Transverse colon (tissue), 4 donors: ENCODE measurements around the gene ANO3. TPM values are rescaled to one million over a fixed set of nuclear protein-coding genes. Genes with fewer than 3 reads are reported as not detected.

Source experiments
- DNase-seq: peaks from one replicate; pipeline ENCODE4 v3.0.0-alpha.2; 2019
- H3K27ac ChIP-seq, 4 donors: fragments of 200-600 bp; sonication (generic); 2 replicates each; pipeline ENCODE4 v1.5.1; 2016 to 2018; ENCODE audit warnings: inconsistent platforms in 4 of 4
- H3K27me3 ChIP-seq: fragments of 200-600 bp; sonication (generic); 2 replicates; pipeline ENCODE4 v1.5.1; 2017; ENCODE audit warnings: inconsistent platforms
- H3K36me3 ChIP-seq, 4 donors: fragments of 200-600 bp; sonication (generic); 2 replicates each; pipeline ENCODE4 v1.5.1; 2017 to 2019; ENCODE audit warnings: inconsistent platforms in 4 of 4
- H3K4me1 ChIP-seq, 4 donors: fragments of 200-600 bp; sonication (generic); 2 replicates each; pipeline ENCODE4 v1.5.1; 2017 to 2020; ENCODE audit warnings: inconsistent platforms in 4 of 4
- H3K4me3 ChIP-seq, 4 donors: fragments of 200-600 bp; sonication (generic); 1 replicate in 1 of 4; 2 replicates in 3 of 4; pipeline versions ENCODE4 v1.5.1 to v1.6.1; 2017 to 2019; ENCODE audit warnings: inconsistent platforms in 4 of 4
- H3K9me3 ChIP-seq, 2 donors: fragments of 200-600 bp; sonication (generic); 2 replicates each; pipeline ENCODE4 v1.5.1; 2017 to 2019; ENCODE audit warnings: inconsistent platforms in 2 of 2
- EP300 ChIP-seq: sonication (generic); formaldehyde crosslinking; IDR thresholded peaks from one replicate; pipeline ENCODE4 v1.6.1; 2017; ENCODE audit warnings: antibody characterized with exemption, low read depth
- POLR2A ChIP-seq: fragments of 450-650 bp; IDR thresholded peaks from one replicate; pipeline ENCODE4 v1.6.1; 2016; ENCODE audit warnings: antibody characterized with exemption, mild to moderate bottlenecking, moderate library complexity
- POLR2AphosphoS5 ChIP-seq, 3 donors: sonication (generic); formaldehyde crosslinking; IDR thresholded peaks; one replicate each; pipeline ENCODE4 v1.6.1; 2016; ENCODE audit warnings: antibody characterized with exemption in 3 of 3
- whole genome bisulfite sequencing, 2 donors: methylation state at CpG; one replicate each; pipeline ENCODE4 v1.1.5; 2018; ENCODE audit warnings: low coverage in 1 of 2; 5-methylcytosine and 5-hydroxymethylcytosine counted together
- in situ Hi-C, 4 donors: fragments of 200-750 bp; cut with MboI; loops; one replicate each; pipeline versions ENCODE4 v1.15.0 to v1.15.1; 2017; ENCODE audit warnings: low sequenced_read_pairs in 3 of 4, low pct_ligation_motif_present in 1 of 4, low pct_unique_long_range_greater_than_20kb in 1 of 4
- intact Hi-C: fragments of 100-400 bp; cut with DNase I; formaldehyde crosslinking; loops from one replicate; pipeline ENCODE4 v1.15.1; 2023; ENCODE audit warnings: low total_unique reads
- total RNA-seq, 4 donors: library from RNA; depleted of rRNA; stranded (reverse); fragments of >200 nt; gene quantifications; one replicate each; pipeline ENCODE4 v1.1.0, GENCODE V29; 2016
- TF ChIP-seq, protein P1 (sequence below), 5 experiments: fragments of 200-600 bp in 3 of 5; fragments of 450-650 bp in 2 of 5; sonication (generic) in 3 of 5; IDR thresholded peaks; 1 replicate in 2 of 5; 2 replicates in 3 of 5; pipeline ENCODE4 v1.5.1; 2016 to 2017; ENCODE audit warnings: antibody characterized with exemption in 5 of 5, inconsistent platforms in 3 of 5, mild to moderate bottlenecking in 2 of 5, moderate library complexity in 1 of 5

Gene ANO3
- total RNA-seq, 4 donors from 2014 or later: 0.16 to 0.55 TPM; not detected in 2

DNA sequence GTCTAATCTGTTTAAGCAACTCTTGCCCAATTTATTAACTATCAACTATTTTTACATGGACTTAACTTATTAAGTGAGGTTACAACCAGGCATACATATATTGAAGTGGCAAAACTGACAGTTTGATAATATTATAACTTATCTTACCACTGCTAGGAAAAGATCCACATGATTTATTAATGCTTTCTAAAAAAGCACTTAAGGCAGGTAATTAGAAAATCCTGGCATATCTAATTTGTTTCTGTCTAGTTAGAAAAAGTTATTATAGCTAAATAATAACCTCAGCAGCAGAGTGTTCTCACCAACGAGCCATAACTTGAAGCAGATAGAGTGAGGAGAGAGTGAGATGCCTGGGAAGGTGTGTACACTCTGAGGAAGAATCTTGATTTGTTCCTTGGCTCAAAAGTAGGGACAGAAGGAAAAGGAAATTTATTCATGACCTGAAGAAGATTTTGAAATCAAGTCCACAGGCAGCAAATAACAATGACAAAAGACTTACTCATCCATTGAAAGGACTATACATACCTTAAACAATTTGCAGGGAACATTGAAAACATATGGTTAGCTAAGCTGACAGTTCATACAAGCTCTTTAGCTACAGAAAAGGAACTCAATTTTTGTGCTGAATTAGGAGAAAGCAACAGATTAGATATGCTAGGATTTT, 247.2 kb downstream of the ANO3 start:
- Histone ChIP-seq H3K9me3 (no peaks in the 10 kb centered on the region), H3K27me3 (no peaks in the 10 kb centered on the region), H3K27ac (no peak overlapping the region), H3K4me3 (no peak overlapping the region), H3K36me3 (no peaks in the 10 kb centered on the region), H3K4me1 (no peaks in the 10 kb centered on the region)
- in situ Hi-C loops (no loop called here), intact Hi-C loops (no loop called here)
- WGBS, 2 donors: 38 to 41% methylated on average over 1 of the region's 1 CpG
- TF ChIP-seq, protein P1, sequence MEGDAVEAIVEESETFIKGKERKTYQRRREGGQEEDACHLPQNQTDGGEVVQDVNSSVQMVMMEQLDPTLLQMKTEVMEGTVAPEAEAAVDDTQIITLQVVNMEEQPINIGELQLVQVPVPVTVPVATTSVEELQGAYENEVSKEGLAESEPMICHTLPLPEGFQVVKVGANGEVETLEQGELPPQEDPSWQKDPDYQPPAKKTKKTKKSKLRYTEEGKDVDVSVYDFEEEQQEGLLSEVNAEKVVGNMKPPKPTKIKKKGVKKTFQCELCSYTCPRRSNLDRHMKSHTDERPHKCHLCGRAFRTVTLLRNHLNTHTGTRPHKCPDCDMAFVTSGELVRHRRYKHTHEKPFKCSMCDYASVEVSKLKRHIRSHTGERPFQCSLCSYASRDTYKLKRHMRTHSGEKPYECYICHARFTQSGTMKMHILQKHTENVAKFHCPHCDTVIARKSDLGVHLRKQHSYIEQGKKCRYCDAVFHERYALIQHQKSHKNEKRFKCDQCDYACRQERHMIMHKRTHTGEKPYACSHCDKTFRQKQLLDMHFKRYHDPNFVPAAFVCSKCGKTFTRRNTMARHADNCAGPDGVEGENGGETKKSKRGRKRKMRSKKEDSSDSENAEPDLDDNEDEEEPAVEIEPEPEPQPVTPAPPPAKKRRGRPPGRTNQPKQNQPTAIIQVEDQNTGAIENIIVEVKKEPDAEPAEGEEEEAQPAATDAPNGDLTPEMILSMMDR (IDR thresholded peaks at IDR 0.05): no peak
- TF ChIP-seq POLR2A: no peak
- no peak for TF ChIP-seq EP300
- TF ChIP-seq POLR2AphosphoS5 (IDR thresholded peaks at IDR 0.05): no peak
- no peak for DNase-seq

DNA sequence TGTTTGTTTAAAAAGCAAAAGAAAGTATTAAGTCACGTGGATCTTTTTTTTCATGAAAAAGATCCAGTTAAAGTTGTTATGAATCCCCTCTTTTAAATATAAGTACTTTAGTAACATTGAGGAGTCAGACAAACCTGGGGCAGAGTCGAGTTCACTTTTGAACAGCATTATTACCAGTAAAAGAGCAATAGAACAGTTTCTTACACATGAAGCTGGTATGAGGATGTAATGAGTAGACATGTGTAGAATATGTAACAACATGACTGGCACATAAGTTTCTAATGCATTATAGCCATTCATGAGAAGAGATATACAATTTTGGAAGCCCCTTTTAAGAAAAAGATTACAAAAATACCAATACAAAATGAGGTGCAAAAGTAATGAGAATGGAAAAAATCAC, 247.8 kb downstream of the ANO3 start:
- WGBS, 2 donors: 52 to 56% methylated on average over 2 of the region's 2 CpGs
- H3K27me3 ChIP-seq: no peaks in the 10 kb centered on the region
- TF ChIP-seq POLR2A (no peak), EP300 (no peak), POLR2AphosphoS5 (IDR thresholded peaks at IDR 0.05) (no peak)
- TF ChIP-seq, protein P1 (IDR thresholded peaks at IDR 0.05): no peak
- in situ Hi-C loops (no loop called here), intact Hi-C loops (no loop called here)
- H3K4me1 ChIP-seq: no peaks in the 10 kb centered on the region
- no peak for DNase-seq
- no peak overlapping the region for H3K4me3 ChIP-seq
- H3K27ac ChIP-seq: no peak overlapping the region
- no peaks in the 10 kb centered on the region for H3K9me3 ChIP-seq
- H3K36me3 ChIP-seq: no peaks in the 10 kb centered on the region

DNA sequence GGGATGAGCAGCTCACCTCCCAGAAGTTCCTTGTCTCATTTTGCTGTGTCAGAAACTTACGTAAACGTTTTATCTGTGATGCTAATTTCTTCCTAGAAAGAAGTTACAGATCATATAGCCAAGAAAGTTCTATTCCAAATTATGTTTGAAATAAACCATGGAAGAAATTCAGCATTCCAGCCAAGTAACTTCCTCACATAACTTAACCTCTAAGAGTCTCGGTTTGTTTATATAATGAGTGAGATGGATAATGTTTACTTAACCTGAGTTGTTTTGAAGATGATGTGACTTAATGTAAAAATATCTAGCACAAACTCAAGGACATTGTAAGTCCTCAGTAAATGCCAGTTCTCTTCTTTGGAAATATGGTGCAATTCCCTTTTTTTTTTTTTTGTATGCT, 249.0 kb downstream of the ANO3 start:
- no peaks in the 10 kb centered on the region for H3K27me3 ChIP-seq
- in situ Hi-C loops (no loop called here), intact Hi-C loops (no loop called here)
- 52 to 53% methylated on average over 3 of the region's 3 CpGs for WGBS, 2 donors
- TF ChIP-seq POLR2AphosphoS5 (IDR thresholded peaks at IDR 0.05): no peak
- TF ChIP-seq EP300: no peak
- TF ChIP-seq, protein P1 (IDR thresholded peaks at IDR 0.05): no peak
- no peak for TF ChIP-seq POLR2A
- DNase-seq: no peak
- no peak overlapping the region for H3K27ac ChIP-seq
- H3K4me3 ChIP-seq: no peak overlapping the region
- no peaks in the 10 kb centered on the region for H3K4me1 ChIP-seq
- H3K9me3 ChIP-seq: no peaks in the 10 kb centered on the region
- H3K36me3 ChIP-seq: no peaks in the 10 kb centered on the region

DNA sequence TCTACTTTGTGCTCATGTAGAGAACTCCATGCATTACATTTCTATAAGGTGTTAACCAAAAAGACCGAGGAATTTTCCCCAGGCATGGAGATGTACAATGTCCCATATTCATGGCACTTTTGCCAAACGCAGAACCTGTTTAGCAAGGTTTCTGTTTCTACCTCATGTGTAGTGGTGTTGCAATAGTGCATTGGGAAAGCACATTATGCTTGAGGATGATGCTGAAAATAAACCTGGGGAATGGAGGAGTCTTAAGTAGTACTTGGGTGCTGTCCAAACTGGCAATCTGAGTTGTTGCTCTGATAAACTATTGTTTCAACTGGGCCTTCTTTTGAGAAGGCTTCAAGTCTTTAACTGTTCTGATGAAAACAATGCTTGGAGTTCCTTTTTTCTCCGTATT, 251.6 kb downstream of the ANO3 start:
- Histone ChIP-seq H3K9me3 (no peaks in the 10 kb centered on the region), H3K4me1 (no peaks in the 10 kb centered on the region), H3K4me3 (no peak overlapping the region), H3K36me3 (no peaks in the 10 kb centered on the region), H3K27me3 (no peaks in the 10 kb centered on the region), H3K27ac (no peak overlapping the region)
- 63 to 76% methylated on average over 3 of the region's 3 CpGs for WGBS, 2 donors
- in situ Hi-C loops: no loop called here
- no peak for DNase-seq
- intact Hi-C loops: no loop called here
- TF ChIP-seq POLR2A: no peak
- no peak for TF ChIP-seq POLR2AphosphoS5 (IDR thresholded peaks at IDR 0.05)
- no peak for TF ChIP-seq EP300
- TF ChIP-seq, protein P1 (IDR thresholded peaks at IDR 0.05): no peak
